ENCODE measurements around the gene TTC39B.

GRCh38 chr9:15176836-15177235, 130.2 kb downstream of the TTC39B start:
- no peak for TF ChIP-seq POLR2A (IDR thresholded peaks at IDR 0.05)
- no peak for TF ChIP-seq CTCF (IDR thresholded peaks at IDR 0.05)
